HepG2 (cell line): Measurements from ENCODE around the gene WDR27. TPM values are rescaled to one million over a fixed set of nuclear protein-coding genes. Genes with fewer than 3 reads are reported as not detected.

Source experiments
- GATAD2A ChIP-seq: IDR thresholded peaks from 2 replicates; pipeline ENCODE4 v1.6.1; 2016
- GMEB1 ChIP-seq: sonication (generic); formaldehyde crosslinking; IDR thresholded peaks from 2 replicates; pipeline ENCODE4 v1.5.1; 2020; ENCODE audit warnings: missing genetic modification reagents, mild to moderate bottlenecking, borderline replicate concordance
- KDM6A ChIP-seq: IDR thresholded peaks from 2 replicates; pipeline ENCODE4 v1.6.1; 2016; ENCODE audit warnings: low read depth
- KLF12 ChIP-seq: sonication (generic); formaldehyde crosslinking; IDR thresholded peaks from 2 replicates; pipeline ENCODE4 v1.4.0; 2020; ENCODE audit warnings: missing genetic modification reagents, borderline replicate concordance
- MYNN ChIP-seq: sonication (generic); formaldehyde crosslinking; IDR thresholded peaks from 2 replicates; pipeline ENCODE4 v1.4.0; 2020; ENCODE audit warnings: mild to moderate bottlenecking, low read depth, missing genetic modification reagents
- NCOA2 ChIP-seq: sonication (generic); formaldehyde crosslinking; IDR thresholded peaks from 2 replicates; pipeline ENCODE4 v1.8.0; 2022; ENCODE audit warnings: inconsistent platforms
- PRMT3 ChIP-seq: sonication (generic); formaldehyde crosslinking; IDR thresholded peaks from 2 replicates; pipeline ENCODE4 v1.8.1; 2022; ENCODE audit warnings: low read depth, mild to moderate bottlenecking, moderate library complexity, missing genetic modification reagents, borderline replicate concordance
- RAD21 ChIP-seq: fragments of 450-650 bp; formaldehyde crosslinking; IDR thresholded peaks from 2 replicates; pipeline ENCODE4 v1.5.0; 2020; ENCODE audit warnings: mild to moderate bottlenecking
- SCMH1 ChIP-seq: sonication (generic); formaldehyde crosslinking; IDR thresholded peaks from 2 replicates; pipeline ENCODE4 v1.9.0; 2021; ENCODE audit warnings: missing genetic modification reagents, mild to moderate bottlenecking, borderline replicate concordance
- ZBTB20 ChIP-seq: sonication (generic); formaldehyde crosslinking; IDR thresholded peaks from 2 replicates; pipeline ENCODE4 v1.8.1; 2023; ENCODE audit warnings: missing genetic modification reagents, low read depth, mild to moderate bottlenecking, borderline replicate concordance
- ZNF234 ChIP-seq: sonication (generic); formaldehyde crosslinking; conservative IDR thresholded peaks from 2 replicates; pipeline ENCODE4 v1.5.1; 2020; ENCODE audit warnings: mild to moderate bottlenecking, missing genetic modification reagents
- ZNF275 ChIP-seq: sonication (generic); formaldehyde crosslinking; IDR thresholded peaks from 2 replicates; pipeline ENCODE4 v1.8.0; 2022; ENCODE audit warnings: missing genetic modification reagents, mild to moderate bottlenecking, inconsistent platforms, borderline replicate concordance
- ZNF282 ChIP-seq: fragments of 450-650 bp; IDR thresholded peaks from 2 replicates; pipeline ENCODE4 v1.6.1; 2018; ENCODE audit not compliant: partially characterized antibody
- ZNF326 ChIP-seq: sonication (generic); formaldehyde crosslinking; IDR thresholded peaks from 2 replicates; pipeline ENCODE4 v1.4.0; 2020; ENCODE audit warnings: missing genetic modification reagents, borderline replicate concordance
- ZNF350 ChIP-seq: sonication (generic); formaldehyde crosslinking; IDR thresholded peaks from 2 replicates; pipeline ENCODE4 v1.4.0; 2020; ENCODE audit warnings: mild to moderate bottlenecking, low read depth, missing genetic modification reagents, borderline replicate concordance
- ZNF605 ChIP-seq: sonication (generic); formaldehyde crosslinking; IDR thresholded peaks from 2 replicates; pipeline ENCODE4 v1.8.0; 2022; ENCODE audit warnings: mild to moderate bottlenecking, missing genetic modification reagents
- ZNF687 ChIP-seq: sonication (generic); formaldehyde crosslinking; IDR thresholded peaks from 2 replicates; pipeline ENCODE4 v1.5.1; 2020; ENCODE audit warnings: mild to moderate bottlenecking, missing genetic modification reagents, moderate library complexity
- ZNF792 ChIP-seq: IDR thresholded peaks from 2 replicates; pipeline ENCODE4 v1.6.1; 2016
- ZNF878 ChIP-seq: sonication (generic); formaldehyde crosslinking; IDR thresholded peaks from 2 replicates; pipeline ENCODE4 v1.8.1; 2023; ENCODE audit warnings: mild to moderate bottlenecking, missing genetic modification reagents, moderate library complexity
- polyA plus RNA-seq, 8 experiments: library from polyadenylated mRNA; depleted of rRNA in 3 of 8; stranded (reverse) in 7 of 8; unstranded in 1 of 8; fragments of >200 nt; fragmentation: Illumina TruSeq in 4 of 8; extraction: Trizol in 4 of 8; gene quantifications; 2 replicates each; pipeline versions ENCODE4 v1.2.1 to v1.2.3, GENCODE V29; 2011 to 2016; ENCODE audit warnings: low read depth in 4 of 8, missing spikeins in 1 of 8, mixed read lengths in 1 of 8; ENCODE audit not compliant: insufficient read depth in 1 of 8
- total RNA-seq, 5 experiments: library from RNA; depleted of rRNA; stranded (reverse); fragments of >200 nt; fragmentation: Illumina TruSeq; extraction: Trizol; gene quantifications; 2 replicates each; pipeline ENCODE4 v1.2.3, GENCODE V29; 2016; ENCODE audit warnings: low read depth in 1 of 5
- TF ChIP-seq, protein P1 (sequence below): sonication (generic); formaldehyde crosslinking; IDR thresholded peaks from 2 replicates; pipeline ENCODE4 v1.4.0; 2020; ENCODE audit warnings: mild to moderate bottlenecking, missing genetic modification reagents

WDR27 gene
- total and polyA plus RNA-seq, 2 of the 13 experiments (the other 11 are each of a cell fraction or from before 2014, with no cell fraction given), result 34.1 to 80.3 TPM

DNA sequence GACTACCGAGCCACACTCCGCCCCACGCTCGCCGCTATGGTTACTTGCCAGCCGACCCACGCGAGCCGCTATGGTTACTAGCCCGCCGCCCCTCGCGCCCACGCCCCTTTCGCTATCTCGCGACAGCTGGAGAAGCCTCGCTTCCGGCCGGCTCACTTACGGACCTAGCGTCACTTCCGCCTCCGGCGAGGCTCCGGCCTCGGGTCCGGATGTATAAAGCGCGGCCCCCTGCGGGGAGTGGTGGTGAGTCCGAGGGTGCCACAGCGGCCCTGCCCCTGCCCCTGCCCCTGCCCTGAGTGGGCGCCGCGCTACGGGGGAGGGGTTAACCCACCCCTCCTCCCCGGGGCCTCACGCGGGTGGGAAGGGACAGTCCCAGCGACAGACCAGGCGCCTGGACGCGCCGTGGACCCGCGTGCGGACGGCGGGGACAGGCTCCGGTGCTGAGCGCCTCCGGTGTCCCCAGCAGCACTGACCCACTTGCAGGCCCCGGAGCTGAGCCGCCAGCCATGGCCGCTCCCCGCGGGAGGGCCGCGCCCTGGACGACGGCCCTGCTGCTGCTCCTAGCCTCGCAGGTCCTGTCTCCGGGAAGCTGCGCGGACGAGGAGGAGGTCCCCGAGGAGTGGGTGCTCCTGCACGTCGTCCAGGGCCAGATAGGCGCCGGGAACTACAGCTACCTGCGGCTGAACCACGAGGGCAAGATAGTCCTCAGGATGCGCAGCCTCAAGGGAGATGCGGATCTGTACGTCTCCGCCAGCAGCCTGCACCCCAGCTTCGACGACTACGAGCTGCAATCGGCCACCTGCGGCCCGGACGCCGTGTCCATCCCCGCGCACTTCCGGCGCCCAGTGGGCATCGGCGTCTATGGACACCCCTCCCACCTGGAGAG is at the start of gene WDR27, which contains the start of gene C6orf120 (continued):
- TF ChIP-seq GMEB1 (CRISPR knock-in tag) (peak; percentile 88), GATAD2A (peak; percentile 81), ZNF350 (peak; percentile 93), MYNN (no peak), ZNF687 (CRISPR knock-in tag) (peak; percentile 93), ZNF605 (CRISPR knock-in tag) (peak; percentile 84), ZNF326 (CRISPR knock-in tag) (no peak), SCMH1 (CRISPR knock-in tag) (no peak), KLF12 (peak; percentile 84; the same call in 1 of the 2 replicates), ZNF282 (no peak), KDM6A (no peak), ZNF878 (CRISPR knock-in tag) (0 out of 2 replicates have a peak, but pooled peaks have one; percentile 71), ZNF234 (CRISPR knock-in tag) (peak; percentile 98), ZBTB20 (CRISPR knock-in tag) (peak; percentile 85), ZNF275 (CRISPR knock-in tag) (0 out of 2 replicates have a peak, but pooled peaks have one; percentile 94), NCOA2 (peak; percentile 65), RAD21 (CRISPR knock-in tag) (peak; percentile 30; the same call in 1 of the 2 replicates), PRMT3 (CRISPR knock-in tag) (peak; percentile 67; the same call in 1 of the 2 replicates), ZNF792 (CRISPR knock-in tag) (peak; percentile 90)
- TF ChIP-seq, protein P1, sequence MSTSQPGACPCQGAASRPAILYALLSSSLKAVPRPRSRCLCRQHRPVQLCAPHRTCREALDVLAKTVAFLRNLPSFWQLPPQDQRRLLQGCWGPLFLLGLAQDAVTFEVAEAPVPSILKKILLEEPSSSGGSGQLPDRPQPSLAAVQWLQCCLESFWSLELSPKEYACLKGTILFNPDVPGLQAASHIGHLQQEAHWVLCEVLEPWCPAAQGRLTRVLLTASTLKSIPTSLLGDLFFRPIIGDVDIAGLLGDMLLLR (CRISPR knock-in tag), result peak; percentile 84
